GM23248 (cell line): ENCODE results near the gene SEPSECS.

Experiments
- EZH2 ChIP-seq: fragments of 200-600 bp; sonication (generic); IDR thresholded peaks from 2 replicates; pipeline ENCODE4 v1.6.1; 2018; ENCODE audit warnings: antibody characterized with exemption, mild to moderate bottlenecking; ENCODE audit not compliant: insufficient read depth, poor library complexity, severe bottlenecking
- EZH2phosphoT487 ChIP-seq: fragments of 200-600 bp; sonication (generic); IDR thresholded peaks from 2 replicates; pipeline ENCODE4 v1.6.1; 2018; ENCODE audit warnings: antibody characterized with exemption, moderate library complexity, mild to moderate bottlenecking, low read depth; ENCODE audit not compliant: insufficient read depth

DNA sequence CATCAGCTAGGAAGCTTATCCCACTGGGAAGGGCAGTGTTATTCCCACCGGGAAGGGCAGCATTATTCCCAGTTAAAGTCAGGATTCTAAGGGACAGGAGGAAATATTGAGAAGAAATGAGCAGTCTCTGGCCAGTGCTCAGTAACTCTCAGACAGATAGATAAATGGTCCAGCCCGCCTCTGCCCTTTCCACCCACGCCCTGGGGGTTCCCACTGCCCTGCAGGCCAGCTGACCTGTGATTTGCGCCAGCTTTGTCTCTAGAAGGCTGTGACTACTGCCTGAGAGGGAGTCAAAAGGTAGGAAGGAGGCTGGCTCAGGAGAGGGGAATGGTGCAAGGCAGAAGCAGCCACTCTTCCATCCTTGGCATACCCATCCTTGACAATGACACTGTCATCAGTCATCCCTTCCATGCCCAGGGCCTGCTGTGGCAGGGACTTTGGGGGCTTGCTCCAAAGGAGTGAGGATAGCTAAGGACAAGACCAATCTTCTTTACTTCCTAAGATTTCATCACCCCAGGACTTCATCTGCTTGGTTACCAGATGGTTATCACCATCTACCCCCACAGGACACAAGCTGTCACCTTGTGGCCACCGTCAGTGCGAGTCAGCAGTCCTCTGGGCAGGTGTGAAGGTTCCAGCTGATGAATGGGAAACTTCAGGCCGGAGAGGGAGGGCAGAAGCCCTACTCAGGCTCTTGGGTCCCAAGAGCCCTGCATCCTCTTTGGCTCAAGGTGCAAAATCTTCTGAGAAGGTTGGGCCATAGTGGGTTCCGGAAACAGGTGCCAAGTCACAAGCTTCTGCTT lies 49.5 kb downstream of the SEPSECS start:
- TF ChIP-seq EZH2 (no peak), EZH2phosphoT487 (no peak)
